ENCODE results near the gene GRXCR1. TPM values are rescaled to one million over a fixed set of nuclear protein-coding genes. Genes with fewer than 3 reads are reported as not detected.

The GRXCR1 gene
- polyA plus RNA-seq, 2 of the 4 experiments (the other 2 are of a cell fraction) = not detected

- WGBS (ENCODE audit: missing lambda C conversion rate) = 4% methylated on average over 1 of the region's 1 CpG
- Histone ChIP-seq H3K9me3 (no peaks in the 10 kb centered on the region), H3K4me3 (no peak overlapping the region)
Observed at GRCh38 chr4:42942216-42942615, 49.7 kb downstream of the GRXCR1 start.

GRCh38 chr4:42945874-42946273, 53.4 kb downstream of the GRXCR1 start:
- Histone ChIP-seq H3K4me2 (no peak overlapping the region), H3K4me3 (no peak overlapping the region), H3K27ac (no peak overlapping the region), H3K9me3 (no peaks in the 10 kb centered on the region), H3K4me1 (no peaks in the 10 kb centered on the region)
- WGBS (ENCODE audit: missing lambda C conversion rate) = 51% methylated on average over 2 of the region's 2 CpGs
- CTCF ChIA-PET = no interaction called here
- ATAC-seq (no peak), FAIRE-seq (no peak), DNase-seq (ENCODE audit: low read depth in 1 of 2, low spot score in 1 of 2) (no peak)
- TF ChIP-seq EHF (CRISPR knock-in tag; IDR thresholded peaks at IDR 0.05) = no peak
- no peak for TF ChIP-seq JUN (IDR thresholded peaks at IDR 0.05)
- TF ChIP-seq ELK1 (IDR thresholded peaks at IDR 0.05; ENCODE audit: low read depth, low read length) = no peak
- POLR2A ChIA-PET = no interaction called here

More at GRCh38 chr4:42942216-42942615, 49.7 kb downstream of the GRXCR1 start:
- FAIRE-seq (no peak), ATAC-seq (no peak), DNase-seq (ENCODE audit: low read depth in 1 of 2, low spot score in 1 of 2) (no peak)
- no peak for TF ChIP-seq E2F6 (IDR thresholded peaks at IDR 0.05; ENCODE audit: borderline replicate concordance, low read depth)
- no peak for TF ChIP-seq HMGXB4 (CRISPR knock-in tag; IDR thresholded peaks at IDR 0.05; ENCODE audit: borderline replicate concordance)
- CTCF ChIA-PET = no interaction called here
- POLR2A ChIA-PET = no interaction called here
- H3K4me1 ChIP-seq = no peaks in the 10 kb centered on the region
- H3K27ac ChIP-seq = no peak overlapping the region
- no peak overlapping the region for H3K4me2 ChIP-seq

GRCh38 chr4:42953321-42953720, 60.8 kb downstream of the GRXCR1 start:
- Histone ChIP-seq H3K27ac (no peak overlapping the region), H3K4me3 (no peak overlapping the region), H3K4me2 (no peak overlapping the region), H3K4me1 (no peaks in the 10 kb centered on the region), H3K9me3 (no peaks in the 10 kb centered on the region)
- TF ChIP-seq NPAS2 (CRISPR knock-in tag; IDR thresholded peaks at IDR 0.05; ENCODE audit: borderline replicate concordance) (no peak), CEBPB (IDR thresholded peaks at IDR 0.05) (no peak), FOSL2 (IDR thresholded peaks at IDR 0.05) (no peak), FOSL2 (CRISPR knock-in tag; IDR thresholded peaks at IDR 0.05) (no peak), ATOH8 (CRISPR knock-in tag; IDR thresholded peaks at IDR 0.05; ENCODE audit: low read depth) (no peak)
- ChIA-PET POLR2A (no interaction called here), CTCF (no interaction called here)
- ATAC-seq (no peak), DNase-seq (ENCODE audit: low read depth in 1 of 2, low spot score in 1 of 2) (no peak), FAIRE-seq (no peak)
- 0% methylated on average over 1 of the region's 1 CpG for WGBS (ENCODE audit: missing lambda C conversion rate)

- Histone ChIP-seq H3K4me2 (no peak overlapping the region), H3K27ac (no peak overlapping the region), H3K4me1 (no peaks in the 10 kb centered on the region), H3K9me3 (no peaks in the 10 kb centered on the region), H3K4me3 (no peak overlapping the region)
- FAIRE-seq (no peak), DNase-seq (ENCODE audit: low read depth in 1 of 2, low spot score in 1 of 2) (no peak), ATAC-seq (no peak)
- TF ChIP-seq ELK1 (IDR thresholded peaks at IDR 0.05; ENCODE audit: low read depth, low read length) = no peak
- no peak for TF ChIP-seq NPAS2 (CRISPR knock-in tag; IDR thresholded peaks at IDR 0.05; ENCODE audit: borderline replicate concordance)
- no peak for TF ChIP-seq TP53 (CRISPR knock-in tag; IDR thresholded peaks at IDR 0.05)
- TF ChIP-seq ESRRA (IDR thresholded peaks at IDR 0.05; ENCODE audit: borderline replicate concordance, low read length) = no peak
- ChIA-PET CTCF (no interaction called here), POLR2A (no interaction called here)
- 5% methylated on average over 10 of the region's 10 CpGs for WGBS (ENCODE audit: missing lambda C conversion rate)
Observed at GRCh38 chr4:42954963-42955669, 62.6 kb downstream of the GRXCR1 start.

Measured in A549 (cell line).